NCI-H2196 treated with DMSO at 0.1 percent for 48 hours (cell line): ENCODE results near the gene SCGB2A2.

Experiments used
- DNase-seq: peaks from one replicate; lab custom pipeline; 2025; ENCODE audit not compliant: unreplicated experiment; lab: John Stamatoyannopoulos, UW

SCGB2A2 gene

GRCh38 chr11:62298975-62299374 is 29.0 kb downstream of the SCGB2A2 start, which contains the start of gene SCGB1D4:
TSS of gene SCGB1D4 (minus strand) at chr11:62299075. CDS start at chr11:62299010, 65 bp downstream.
- no peak for DNase-seq

GRCh38 chr11:62306227-62306626 is 36.3 kb downstream of the SCGB2A2 start:
- DNase-seq: no peak

GRCh38 chr11:62307950-62308349 is 38.0 kb downstream of the SCGB2A2 start:
- no peak for DNase-seq

- no peak for DNase-seq
Measured at GRCh38 chr11:62309991-62310390, 40.0 kb downstream of the SCGB2A2 start.

DNA sequence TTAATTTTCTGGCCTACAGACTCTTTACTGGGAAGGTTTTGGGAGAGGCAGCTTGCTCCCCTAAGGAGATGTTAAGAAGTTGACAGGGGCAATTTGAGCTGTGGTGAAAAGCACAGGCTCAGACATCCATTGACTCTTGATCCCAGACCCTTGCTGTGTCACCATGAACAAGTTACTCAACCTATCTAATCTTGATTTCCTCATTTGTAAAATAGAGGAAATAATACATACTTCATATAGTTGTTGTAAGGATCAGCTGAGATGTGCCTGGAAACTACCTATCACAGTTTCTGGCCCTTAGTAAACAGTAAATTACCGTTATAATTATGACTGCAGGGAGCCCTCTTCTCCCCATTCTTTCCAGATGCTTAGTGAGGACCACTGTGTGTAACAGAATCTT is 45.5 kb downstream of the SCGB2A2 start:
- DNase-seq: no peak

DNA sequence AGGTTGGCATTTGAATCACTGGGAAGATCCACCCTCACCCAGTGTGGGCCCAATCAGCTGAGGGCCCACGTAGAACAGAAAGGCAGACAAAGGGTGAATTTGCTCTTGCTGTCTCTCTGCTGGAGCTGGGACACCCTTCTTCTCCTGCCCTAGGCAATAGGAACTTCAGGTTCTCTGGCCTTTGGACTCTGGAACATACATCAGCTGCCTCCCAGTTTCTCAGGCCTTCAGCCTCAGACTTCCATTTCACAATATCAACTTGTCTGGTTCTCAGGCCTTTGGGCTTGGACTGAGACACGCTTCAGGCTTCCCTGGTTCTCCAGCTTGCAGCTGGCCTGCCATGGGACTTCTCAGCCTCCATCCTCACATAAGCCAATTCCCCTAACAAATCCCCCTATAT is 52.6 kb downstream of the SCGB2A2 start:
- no peak for DNase-seq
